ENCODE data around the gene LAMA1.

LAMA1 gene

DNA sequence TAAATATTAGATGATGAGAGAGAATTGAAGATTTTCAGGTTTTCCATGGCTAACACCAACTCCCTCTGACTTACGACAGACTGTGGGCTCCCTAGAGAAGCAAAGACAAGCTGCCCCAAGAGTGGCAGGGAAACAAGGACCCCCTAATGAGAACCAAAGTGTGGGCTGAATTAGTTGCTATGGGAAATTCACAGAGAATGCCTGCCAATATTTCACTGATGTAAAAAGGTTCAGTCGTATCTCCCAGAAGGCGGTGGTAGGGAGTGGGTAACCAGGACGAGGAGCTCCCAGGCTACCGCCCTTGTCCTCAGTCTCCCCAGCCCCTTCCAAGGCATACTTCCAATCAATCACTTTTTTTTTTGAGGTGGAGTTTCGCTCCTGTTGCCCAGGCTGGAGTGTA lies 113.6 kb downstream of the LAMA1 start:
- no peaks in the 10 kb centered on the region for H3K9me3 Mint-ChIP-seq
- H3K27me3 Mint-ChIP-seq (ENCODE audit: low read depth): no peaks in the 10 kb centered on the region
- no peak overlapping the region for H3K4me3 Mint-ChIP-seq
- H3K27ac Mint-ChIP-seq: no peak overlapping the region
- H3K4me1 Mint-ChIP-seq (ENCODE audit: low read depth): no peaks in the 10 kb centered on the region
- H3K36me3 Mint-ChIP-seq (ENCODE audit: low read depth): no peaks in the 10 kb centered on the region

DNA sequence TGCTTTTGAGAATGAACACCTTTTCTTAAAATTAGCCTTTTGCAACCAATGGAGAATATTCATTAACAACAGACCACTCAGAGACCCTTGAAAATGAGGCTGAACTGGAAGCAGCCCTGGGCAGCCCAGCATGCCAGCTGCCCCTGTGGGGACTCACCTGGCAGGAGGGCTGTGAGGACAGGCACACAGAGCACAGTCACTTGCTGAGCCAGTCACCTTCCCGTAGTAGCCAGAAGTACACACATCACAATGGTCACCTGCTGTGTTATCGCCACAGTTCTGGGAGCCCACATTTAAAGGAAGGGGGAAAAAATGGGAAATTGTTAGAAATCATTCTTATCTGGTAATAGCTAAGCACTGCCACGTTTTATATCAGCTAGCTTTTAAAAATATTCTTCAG lies 115.5 kb downstream of the LAMA1 start:
- Mint-ChIP-seq H3K36me3 (ENCODE audit: low read depth) (no peaks in the 10 kb centered on the region), H3K4me1 (ENCODE audit: low read depth) (no peaks in the 10 kb centered on the region), H3K27me3 (ENCODE audit: low read depth) (no peaks in the 10 kb centered on the region), H3K27ac (no peak overlapping the region), H3K4me3 (no peak overlapping the region), H3K9me3 (no peaks in the 10 kb centered on the region)

DNA sequence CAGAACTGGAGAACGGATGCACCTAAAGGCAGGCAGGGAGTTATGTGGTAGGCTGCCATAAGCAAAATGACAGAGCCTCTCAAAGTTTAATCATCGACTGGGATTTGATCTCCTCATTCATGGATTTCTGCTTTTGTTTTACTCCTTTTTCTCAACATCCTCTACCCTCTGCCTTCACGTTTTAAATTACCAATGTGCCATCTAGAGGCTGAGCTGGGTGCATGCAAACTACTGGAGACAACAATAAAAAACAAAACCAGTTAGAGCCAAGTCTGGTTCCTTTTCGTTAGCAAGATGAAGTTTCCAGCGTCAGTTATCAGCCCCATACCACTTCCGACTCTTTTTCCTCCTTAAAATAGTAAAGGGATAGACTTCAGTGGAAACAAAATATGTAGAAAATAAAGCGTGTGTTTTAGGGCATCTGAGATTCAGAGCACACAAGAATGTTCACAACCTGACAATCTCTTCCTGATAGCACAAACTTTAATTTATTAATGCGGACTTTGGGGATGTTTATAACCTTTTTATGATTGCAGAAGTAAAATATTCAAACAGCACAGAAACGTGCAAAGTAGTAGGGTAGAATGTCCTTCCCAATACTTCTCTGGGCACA lies 117.0 kb downstream of the LAMA1 start:
- H3K9me3 Mint-ChIP-seq: no peaks in the 10 kb centered on the region
- no peak overlapping the region for H3K27ac Mint-ChIP-seq
- no peaks in the 10 kb centered on the region for H3K36me3 Mint-ChIP-seq (ENCODE audit: low read depth)
- no peaks in the 10 kb centered on the region for H3K4me1 Mint-ChIP-seq (ENCODE audit: low read depth)
- H3K27me3 Mint-ChIP-seq (ENCODE audit: low read depth): no peaks in the 10 kb centered on the region
- H3K4me3 Mint-ChIP-seq: no peak overlapping the region

DNA sequence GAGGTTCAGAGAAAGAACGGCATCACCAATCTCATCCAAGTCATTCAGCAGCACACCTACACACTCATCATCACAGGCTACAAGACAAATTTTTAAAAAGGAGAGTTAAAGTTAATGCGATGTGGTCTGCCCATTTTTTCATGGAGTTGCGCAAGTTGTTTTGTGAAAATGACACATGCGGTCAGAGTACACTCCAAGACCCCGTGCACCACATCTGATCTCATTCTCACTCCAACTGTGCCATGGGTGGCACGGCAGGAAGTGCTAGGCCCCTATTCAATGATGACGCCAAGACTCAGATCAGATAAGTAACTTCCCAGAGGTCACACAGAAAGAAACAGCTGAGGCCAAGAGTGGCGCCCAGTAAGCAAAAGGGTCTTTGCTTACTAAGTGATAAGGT lies 119.8 kb downstream of the LAMA1 start:
- no peaks in the 10 kb centered on the region for H3K9me3 Mint-ChIP-seq
- H3K4me3 Mint-ChIP-seq: no peak overlapping the region
- no peak overlapping the region for H3K27ac Mint-ChIP-seq
- no peaks in the 10 kb centered on the region for H3K36me3 Mint-ChIP-seq (ENCODE audit: low read depth)
- no peaks in the 10 kb centered on the region for H3K4me1 Mint-ChIP-seq (ENCODE audit: low read depth)
- H3K27me3 Mint-ChIP-seq (ENCODE audit: low read depth): no peaks in the 10 kb centered on the region

DNA sequence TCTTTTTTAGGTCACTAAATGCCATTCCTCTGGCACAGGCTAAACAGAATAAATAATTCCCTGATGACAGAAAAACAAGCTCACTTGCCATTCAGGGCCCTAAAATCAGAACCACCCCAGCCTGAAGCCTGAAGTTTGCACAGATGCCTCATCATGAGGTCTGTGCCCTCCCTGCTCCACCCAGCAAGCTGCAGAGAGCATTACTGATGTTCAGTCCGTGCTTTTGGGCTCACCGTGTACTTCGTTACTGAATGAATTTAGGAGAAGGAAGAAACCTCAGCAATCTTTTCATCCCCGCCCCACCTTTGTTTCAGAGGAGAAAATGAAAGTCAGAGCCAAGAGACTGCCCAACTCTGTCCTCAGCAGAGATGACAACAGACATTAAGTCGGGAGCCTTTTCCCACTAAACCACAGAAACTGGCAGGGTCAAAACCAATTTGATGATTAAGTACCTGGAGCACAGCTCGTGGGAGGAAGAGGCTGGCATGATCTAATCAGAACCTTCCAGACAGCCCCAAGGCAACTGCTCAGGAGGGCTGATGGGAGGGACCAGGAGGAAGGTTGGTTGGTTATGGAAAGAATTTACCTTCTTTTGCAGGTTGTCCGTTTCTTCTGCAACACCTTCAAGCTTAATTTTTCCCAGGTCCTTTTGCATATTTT lies 122.7 kb downstream of the LAMA1 start:
- no peak overlapping the region for H3K27ac Mint-ChIP-seq
- no peaks in the 10 kb centered on the region for H3K4me1 Mint-ChIP-seq (ENCODE audit: low read depth)
- H3K9me3 Mint-ChIP-seq: no peaks in the 10 kb centered on the region
- H3K27me3 Mint-ChIP-seq (ENCODE audit: low read depth): no peaks in the 10 kb centered on the region
- H3K36me3 Mint-ChIP-seq (ENCODE audit: low read depth): no peaks in the 10 kb centered on the region
- H3K4me3 Mint-ChIP-seq: no peak overlapping the region

DNA sequence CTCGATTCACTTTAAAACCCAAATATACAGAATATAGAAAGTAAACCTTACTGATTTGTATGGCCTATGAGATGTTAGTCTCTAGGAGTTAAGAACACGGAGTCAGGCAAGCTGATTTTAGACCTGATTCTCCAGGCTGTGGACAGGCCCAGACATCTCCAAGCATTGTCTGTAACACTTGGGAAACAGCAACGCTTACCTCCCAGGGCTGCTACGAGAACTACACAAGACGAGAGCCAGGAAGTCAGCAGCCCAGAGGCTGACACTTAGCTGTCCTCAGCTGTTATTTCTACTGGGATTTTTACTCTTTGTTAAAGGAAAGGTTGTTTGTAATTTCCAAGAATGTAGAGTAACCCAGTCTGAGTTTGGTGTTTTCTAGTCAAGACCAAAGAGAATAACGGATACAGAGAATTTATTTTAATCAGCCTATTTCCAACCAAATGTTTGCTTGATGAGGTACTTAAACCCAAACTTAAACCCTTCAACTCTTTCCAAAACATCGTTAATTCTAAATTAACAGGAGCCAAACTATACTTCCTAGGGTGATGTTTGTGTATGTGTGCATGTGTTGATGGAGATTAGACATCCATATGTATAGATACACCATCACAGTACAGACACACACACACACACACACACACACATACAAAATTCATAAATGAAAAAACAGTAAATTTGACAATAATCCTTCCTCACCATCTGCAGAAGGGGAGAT lies 123.4 kb downstream of the LAMA1 start:
- H3K27me3 Mint-ChIP-seq (ENCODE audit: low read depth): no peaks in the 10 kb centered on the region
- H3K4me3 Mint-ChIP-seq: no peak overlapping the region

DNA sequence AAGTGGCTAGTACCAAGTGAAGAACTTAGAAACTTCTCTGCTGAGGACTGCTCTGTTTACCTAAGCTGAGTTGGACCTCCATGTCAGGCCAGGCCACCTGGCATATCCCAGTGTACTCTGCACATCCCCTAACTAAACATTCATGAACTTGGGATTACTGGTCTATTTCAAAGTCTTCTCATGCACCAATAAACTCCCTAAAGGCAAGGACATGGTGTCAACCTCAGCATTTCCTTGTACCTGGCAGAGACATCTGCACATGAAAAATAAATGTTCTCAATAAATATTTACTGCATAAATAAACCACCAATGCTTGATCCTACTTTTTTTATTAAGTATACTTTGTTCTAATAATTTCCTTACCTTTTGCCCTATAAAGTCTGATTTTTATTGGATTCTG lies 124.8 kb downstream of the LAMA1 start:
- no peaks in the 10 kb centered on the region for H3K27me3 Mint-ChIP-seq (ENCODE audit: low read depth)
- no peaks in the 10 kb centered on the region for H3K36me3 Mint-ChIP-seq (ENCODE audit: low read depth)
- H3K9me3 Mint-ChIP-seq: no peaks in the 10 kb centered on the region
- H3K4me1 Mint-ChIP-seq (ENCODE audit: low read depth): no peaks in the 10 kb centered on the region
- no peak overlapping the region for H3K4me3 Mint-ChIP-seq
- no peak overlapping the region for H3K27ac Mint-ChIP-seq

More for the DNA sequence above, 123.4 kb downstream of the LAMA1 start:
- H3K36me3 Mint-ChIP-seq (ENCODE audit: low read depth): no peaks in the 10 kb centered on the region
- H3K9me3 Mint-ChIP-seq: no peaks in the 10 kb centered on the region
- no peak overlapping the region for H3K27ac Mint-ChIP-seq
- no peaks in the 10 kb centered on the region for H3K4me1 Mint-ChIP-seq (ENCODE audit: low read depth)

DNA sequence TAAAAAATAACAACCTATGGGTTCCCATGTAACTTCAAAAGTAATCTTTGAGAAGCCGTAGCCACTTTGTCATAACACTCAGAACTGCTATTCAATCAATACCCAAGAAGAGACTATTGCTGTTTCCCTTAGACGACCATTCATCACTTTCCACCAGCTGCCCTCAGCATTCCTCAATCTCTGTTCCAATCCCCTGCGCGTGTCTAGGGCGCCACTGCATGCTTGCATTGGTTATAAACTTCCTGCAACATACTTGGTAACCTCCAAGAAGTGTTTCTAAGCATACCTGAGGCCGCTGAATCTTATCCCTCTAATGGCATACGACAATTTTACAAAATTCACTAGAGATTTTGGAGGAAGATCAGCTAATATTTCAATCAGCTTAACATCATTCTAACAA lies 134.2 kb downstream of the LAMA1 start:
- Mint-ChIP-seq H3K9me3 (no peaks in the 10 kb centered on the region), H3K27ac (no peak overlapping the region), H3K4me3 (no peak overlapping the region), H3K27me3 (ENCODE audit: low read depth) (no peaks in the 10 kb centered on the region), H3K36me3 (ENCODE audit: low read depth) (no peaks in the 10 kb centered on the region), H3K4me1 (ENCODE audit: low read depth) (no peaks in the 10 kb centered on the region)

DNA sequence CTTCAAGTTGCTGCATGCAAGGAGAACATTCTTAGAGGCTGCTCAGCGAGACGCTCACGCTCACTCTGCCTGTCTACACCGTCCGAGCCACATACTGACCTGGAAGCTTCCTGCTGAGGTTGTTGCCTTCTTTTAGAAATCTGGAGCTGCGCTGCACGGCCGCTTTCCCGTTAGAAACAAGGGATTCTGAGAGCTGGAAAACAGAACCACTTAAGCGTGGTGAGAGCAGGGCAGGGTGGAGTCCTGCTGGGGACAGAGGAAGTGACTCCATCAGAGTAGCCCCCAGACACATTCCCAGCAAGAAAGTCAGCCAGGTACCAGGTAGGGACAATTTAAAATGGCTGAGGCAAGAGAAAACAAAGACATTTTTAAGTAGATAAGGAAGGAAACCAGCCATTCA lies 135.2 kb downstream of the LAMA1 start:
- no peaks in the 10 kb centered on the region for H3K27me3 Mint-ChIP-seq (ENCODE audit: low read depth)
- H3K9me3 Mint-ChIP-seq: no peaks in the 10 kb centered on the region
- H3K36me3 Mint-ChIP-seq (ENCODE audit: low read depth): no peaks in the 10 kb centered on the region
- no peak overlapping the region for H3K27ac Mint-ChIP-seq
- no peak overlapping the region for H3K4me3 Mint-ChIP-seq
- no peaks in the 10 kb centered on the region for H3K4me1 Mint-ChIP-seq (ENCODE audit: low read depth)

DNA sequence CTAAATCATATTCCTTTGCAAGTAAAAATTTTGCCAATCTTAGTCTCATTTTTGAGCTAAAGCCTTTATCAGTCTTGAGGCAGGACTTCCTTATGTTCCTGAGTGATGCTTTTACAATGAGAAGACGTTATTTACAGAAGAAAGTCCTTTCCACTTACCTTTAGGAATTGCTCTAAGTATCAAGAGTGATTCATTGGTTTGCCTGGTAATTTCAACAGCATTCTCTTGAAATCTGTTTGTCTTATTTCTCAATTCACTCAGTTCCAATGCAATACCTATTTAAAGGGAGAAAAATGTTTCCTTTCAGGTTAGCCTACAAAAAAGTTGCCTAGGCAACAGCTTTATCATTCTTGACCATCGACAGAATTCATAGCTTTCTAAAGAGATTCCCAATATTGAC lies 137.2 kb downstream of the LAMA1 start:
- H3K27ac Mint-ChIP-seq: no peak overlapping the region
- H3K36me3 Mint-ChIP-seq (ENCODE audit: low read depth): no peaks in the 10 kb centered on the region
- H3K27me3 Mint-ChIP-seq (ENCODE audit: low read depth): no peaks in the 10 kb centered on the region
- no peaks in the 10 kb centered on the region for H3K4me1 Mint-ChIP-seq (ENCODE audit: low read depth)
- H3K4me3 Mint-ChIP-seq: no peak overlapping the region
- no peaks in the 10 kb centered on the region for H3K9me3 Mint-ChIP-seq

DNA sequence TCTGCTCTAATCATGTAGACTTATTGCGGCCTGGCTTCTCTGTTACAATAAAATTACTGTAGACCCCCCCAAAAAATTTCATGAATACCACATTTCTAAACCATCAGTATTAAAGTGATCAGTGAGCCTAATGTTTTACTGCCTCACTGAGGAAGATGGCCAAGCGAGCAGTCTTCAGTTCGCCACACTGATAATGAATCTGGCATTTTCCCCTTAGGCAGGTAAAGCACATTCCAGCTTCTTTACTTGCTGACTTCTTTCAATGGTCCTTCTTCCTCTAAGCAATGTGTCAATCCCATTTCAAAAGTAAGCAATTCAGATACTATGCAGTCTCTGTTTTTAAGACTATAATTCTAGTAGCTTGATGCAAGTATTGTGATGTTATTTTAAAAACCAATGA lies 137.6 kb downstream of the LAMA1 start:
- H3K4me1 Mint-ChIP-seq (ENCODE audit: low read depth): no peaks in the 10 kb centered on the region
- H3K27ac Mint-ChIP-seq: no peak overlapping the region
- H3K27me3 Mint-ChIP-seq (ENCODE audit: low read depth): no peaks in the 10 kb centered on the region
- no peak overlapping the region for H3K4me3 Mint-ChIP-seq
- no peaks in the 10 kb centered on the region for H3K36me3 Mint-ChIP-seq (ENCODE audit: low read depth)
- no peaks in the 10 kb centered on the region for H3K9me3 Mint-ChIP-seq

DNA sequence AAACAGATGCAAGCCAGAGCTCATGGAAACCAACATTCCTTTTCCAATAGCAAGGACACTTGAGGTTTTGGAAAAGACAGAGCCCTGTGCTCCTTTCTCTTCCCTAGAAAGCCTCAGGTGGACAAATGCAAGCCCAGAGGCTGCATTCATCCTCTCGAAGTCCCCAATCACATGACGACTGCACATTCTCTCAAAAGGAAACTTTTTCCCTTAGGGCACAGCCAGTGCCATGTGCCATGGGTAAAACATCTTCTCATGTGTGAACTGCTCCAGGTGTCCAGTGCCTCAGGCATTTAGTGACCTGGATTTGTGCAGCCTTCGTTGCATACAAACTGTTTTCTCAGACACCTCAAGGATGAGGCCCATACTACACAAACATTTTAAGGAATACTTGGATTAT lies 140.7 kb downstream of the LAMA1 start:
- H3K27ac Mint-ChIP-seq: no peak overlapping the region
- H3K27me3 Mint-ChIP-seq (ENCODE audit: low read depth): no peaks in the 10 kb centered on the region
- H3K9me3 Mint-ChIP-seq: no peaks in the 10 kb centered on the region
- no peak overlapping the region for H3K4me3 Mint-ChIP-seq
- no peaks in the 10 kb centered on the region for H3K36me3 Mint-ChIP-seq (ENCODE audit: low read depth)
- H3K4me1 Mint-ChIP-seq (ENCODE audit: low read depth): no peaks in the 10 kb centered on the region

DNA sequence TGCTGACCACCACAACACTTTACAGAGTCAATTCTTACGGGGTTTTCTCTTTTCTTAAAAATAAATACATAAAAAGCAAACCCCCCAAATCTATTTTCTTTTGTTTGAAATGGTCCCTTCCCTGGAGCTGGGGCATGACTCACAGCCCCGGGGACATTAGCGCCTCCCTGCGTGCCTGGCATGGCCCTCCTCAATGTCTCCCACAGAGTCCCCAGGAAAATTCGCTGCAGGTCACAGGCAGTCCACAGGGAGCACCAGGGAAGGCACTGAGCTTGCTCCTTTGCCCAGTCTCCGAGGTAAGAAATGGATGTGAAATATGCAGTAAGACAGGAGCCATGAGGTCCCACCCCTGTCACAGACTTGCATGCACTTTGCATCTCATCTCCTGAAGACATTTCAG lies 142.5 kb downstream of the LAMA1 start:
- no peak overlapping the region for H3K4me3 Mint-ChIP-seq
- H3K9me3 Mint-ChIP-seq: no peaks in the 10 kb centered on the region
- H3K4me1 Mint-ChIP-seq (ENCODE audit: low read depth): no peaks in the 10 kb centered on the region
- no peak overlapping the region for H3K27ac Mint-ChIP-seq
- H3K36me3 Mint-ChIP-seq (ENCODE audit: low read depth): no peaks in the 10 kb centered on the region
- no peaks in the 10 kb centered on the region for H3K27me3 Mint-ChIP-seq (ENCODE audit: low read depth)

DNA sequence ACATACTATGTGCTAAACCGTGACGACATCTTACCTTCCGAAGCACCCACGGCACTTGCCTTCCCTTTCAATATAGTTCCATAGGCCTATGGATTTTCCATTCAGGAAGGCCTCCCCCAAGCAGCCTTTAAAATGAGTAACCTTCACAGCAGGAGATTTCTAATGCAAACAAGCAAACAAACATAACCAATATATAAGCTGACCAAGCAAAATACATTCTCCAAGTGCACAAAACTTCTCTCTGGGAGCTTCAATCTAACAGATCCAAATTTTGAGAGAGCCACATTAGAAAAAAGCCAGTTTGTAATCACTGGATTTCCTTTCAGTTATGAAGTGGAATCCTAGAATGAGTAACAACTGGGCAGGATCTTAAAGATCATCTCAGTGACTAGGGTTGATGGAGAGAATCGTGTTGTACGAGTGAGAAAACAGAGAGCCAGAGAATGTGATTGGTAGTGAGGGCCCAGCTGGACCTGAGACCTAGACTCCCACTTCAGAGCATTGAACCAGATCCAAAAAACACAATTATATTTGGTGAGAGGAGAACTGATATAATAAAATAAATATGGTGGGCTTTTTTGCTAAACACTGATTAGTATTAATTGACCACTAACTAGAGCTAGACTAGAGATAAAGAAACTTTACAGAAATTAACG lies 145.6 kb downstream of the LAMA1 start:
- H3K4me3 Mint-ChIP-seq: no peak overlapping the region
- H3K27ac Mint-ChIP-seq: no peak overlapping the region
- H3K4me1 Mint-ChIP-seq (ENCODE audit: low read depth): no peaks in the 10 kb centered on the region
- H3K9me3 Mint-ChIP-seq: no peaks in the 10 kb centered on the region
- H3K36me3 Mint-ChIP-seq (ENCODE audit: low read depth): no peaks in the 10 kb centered on the region
- no peaks in the 10 kb centered on the region for H3K27me3 Mint-ChIP-seq (ENCODE audit: low read depth)
